Measurements from ENCODE around the gene GPRIN1. TPM values are rescaled to one million over a fixed set of nuclear protein-coding genes. Genes with fewer than 3 reads are reported as not detected.
A peak's percentile ranks its signal among the peaks of the same experiment; 100 is the strongest.

Gene GPRIN1
- total and polyA plus RNA-seq, 4 donors = 0.23 to 0.50 (median 0.30) TPM; not detected in 1

DNA sequence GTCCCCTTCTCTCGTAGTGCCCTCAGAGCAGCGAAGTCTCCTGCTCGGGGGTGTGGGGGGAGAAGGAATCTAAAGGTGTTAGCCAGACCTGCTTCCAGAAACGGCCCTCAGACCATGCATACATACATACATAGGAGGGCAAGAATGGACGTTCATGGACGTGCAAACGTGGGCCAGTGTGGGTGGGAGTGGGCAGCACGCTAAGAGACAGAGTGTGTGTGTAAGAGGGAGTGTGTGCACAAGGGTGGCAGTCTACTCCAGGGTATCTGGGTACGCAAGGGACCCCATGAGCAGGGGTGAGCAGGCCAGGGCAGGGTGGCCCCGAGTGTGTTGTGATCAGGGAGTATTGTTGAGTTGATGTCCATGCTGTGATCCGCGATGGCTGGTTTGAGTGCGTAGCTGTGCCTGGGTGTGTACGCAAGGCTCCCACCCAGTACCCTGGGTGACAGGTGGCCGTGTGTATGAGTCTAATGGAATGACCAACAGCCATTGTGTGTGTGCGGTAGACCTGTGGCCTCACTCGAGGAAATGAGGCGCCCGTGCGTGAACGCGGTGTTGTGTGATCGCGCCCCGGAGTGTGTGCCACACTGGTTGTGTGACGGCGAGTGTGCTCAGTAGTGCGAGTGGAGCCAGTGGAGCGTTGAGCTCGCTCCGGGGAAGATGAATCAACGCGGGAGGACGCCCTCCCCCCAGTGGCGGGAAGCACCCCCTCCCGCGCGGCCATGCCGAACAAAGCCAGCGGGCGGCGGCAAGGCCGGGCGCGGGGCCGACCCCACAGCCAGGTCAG lies 826 bp downstream of the GPRIN1 start:
- no peak overlapping the region for H3K27ac ChIP-seq (ENCODE audit: low read depth in 1 of 2, low read length in 2 of 2)

DNA sequence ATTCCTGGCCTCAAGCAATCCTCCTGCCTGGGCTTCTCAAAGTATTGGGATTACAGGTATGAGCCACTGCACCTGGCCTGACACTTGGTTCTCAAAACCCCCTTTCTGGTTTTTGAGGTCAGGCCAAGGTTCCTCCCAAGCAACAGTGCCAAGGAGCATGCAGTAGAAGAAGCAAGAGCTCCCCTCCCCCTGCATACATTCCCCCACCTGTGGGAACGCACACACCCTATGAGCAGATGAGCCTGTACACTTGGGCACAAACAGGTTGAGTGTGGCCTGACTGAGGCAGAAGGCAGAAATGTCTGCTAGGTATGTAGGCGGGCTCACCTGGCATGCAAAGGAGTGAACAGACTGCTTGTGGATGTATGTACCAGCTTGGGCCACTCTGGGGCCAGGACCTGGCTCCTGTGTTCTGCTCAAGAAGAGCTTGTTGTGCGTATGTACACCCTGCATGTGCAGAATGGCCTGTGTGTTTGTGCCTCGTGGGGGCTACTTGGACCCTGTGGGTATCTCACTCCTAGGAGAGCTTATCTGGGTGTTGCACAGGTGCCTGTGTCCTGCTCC lies 1.7 kb downstream of the GPRIN1 start:
- Histone ChIP-seq H3K4me1 (ENCODE audit: control insufficient read depth in 4 of 4, insufficient read depth in 4 of 4, low read length in 3 of 4) (peaks cover 0 to 9% (median 4%) of the 10 kb centered on the region in 4 donors), H3K27me3 (ENCODE audit: control insufficient read depth in 4 of 4, insufficient read depth in 4 of 4, low read length in 3 of 4) (no peaks in the 10 kb centered on the region), H3K9me3 (ENCODE audit: control insufficient read depth in 4 of 4, low read length in 3 of 4) (no peaks in the 10 kb centered on the region), H3K4me3 (ENCODE audit: low read depth in 1 of 3, low read length in 3 of 3) (no peak overlapping the region), H3K9ac (ENCODE audit: low read depth in 1 of 2, low read length in 2 of 2) (no peak overlapping the region), H3K27ac (ENCODE audit: low read depth in 1 of 2, low read length in 2 of 2) (no peak overlapping the region), H3K36me3 (ENCODE audit: control insufficient read depth in 4 of 4, insufficient read depth in 3 of 4, low read depth in 1 of 4, low read length in 3 of 4) (no peaks in the 10 kb centered on the region)
- 95% methylated on average over 4 of the region's 4 CpGs for WGBS
- no peak for DNase-seq (ENCODE audit: low spot score)
- no peak for TF ChIP-seq EGR1 (IDR thresholded peaks at IDR 0.05; ENCODE audit: low read depth in 2 of 2)
- TF ChIP-seq, protein P1, sequence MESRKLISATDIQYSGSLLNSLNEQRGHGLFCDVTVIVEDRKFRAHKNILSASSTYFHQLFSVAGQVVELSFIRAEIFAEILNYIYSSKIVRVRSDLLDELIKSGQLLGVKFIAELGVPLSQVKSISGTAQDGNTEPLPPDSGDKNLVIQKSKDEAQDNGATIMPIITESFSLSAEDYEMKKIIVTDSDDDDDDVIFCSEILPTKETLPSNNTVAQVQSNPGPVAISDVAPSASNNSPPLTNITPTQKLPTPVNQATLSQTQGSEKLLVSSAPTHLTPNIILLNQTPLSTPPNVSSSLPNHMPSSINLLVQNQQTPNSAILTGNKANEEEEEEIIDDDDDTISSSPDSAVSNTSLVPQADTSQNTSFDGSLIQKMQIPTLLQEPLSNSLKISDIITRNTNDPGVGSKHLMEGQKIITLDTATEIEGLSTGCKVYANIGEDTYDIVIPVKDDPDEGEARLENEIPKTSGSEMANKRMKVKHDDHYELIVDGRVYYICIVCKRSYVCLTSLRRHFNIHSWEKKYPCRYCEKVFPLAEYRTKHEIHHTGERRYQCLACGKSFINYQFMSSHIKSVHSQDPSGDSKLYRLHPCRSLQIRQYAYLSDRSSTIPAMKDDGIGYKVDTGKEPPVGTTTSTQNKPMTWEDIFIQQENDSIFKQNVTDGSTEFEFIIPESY (IDR thresholded peaks at IDR 0.05) = no peak

More for the DNA sequence above, 826 bp downstream of the GPRIN1 start:
- Histone ChIP-seq H3K9me3 (ENCODE audit: control insufficient read depth in 4 of 4, low read length in 3 of 4) (no peaks in the 10 kb centered on the region), H3K27me3 (ENCODE audit: control insufficient read depth in 4 of 4, insufficient read depth in 4 of 4, low read length in 3 of 4) (no peaks in the 10 kb centered on the region), H3K9ac (ENCODE audit: low read depth in 1 of 2, low read length in 2 of 2) (no peak overlapping the region), H3K36me3 (ENCODE audit: control insufficient read depth in 4 of 4, insufficient read depth in 3 of 4, low read depth in 1 of 4, low read length in 3 of 4) (no peaks in the 10 kb centered on the region), H3K4me1 (ENCODE audit: control insufficient read depth in 4 of 4, insufficient read depth in 4 of 4, low read length in 3 of 4) (peaks cover 0 to 9% (median 4%) of the 10 kb centered on the region in 4 donors), H3K4me3 (ENCODE audit: low read depth in 1 of 3, low read length in 3 of 3) (peak overlapping the region in 1 of 3 donors; percentile 71)
- 37% methylated on average over 46 of the region's 46 CpGs for WGBS
- DNase-seq (ENCODE audit: low spot score) = no peak
- TF ChIP-seq GABPA (IDR thresholded peaks at IDR 0.05 in 1 of 2, conservative IDR thresholded peaks at IDR 0.05 in 1 of 2) (no peak), YY1 (IDR thresholded peaks at IDR 0.05) (no peak)

DNA sequence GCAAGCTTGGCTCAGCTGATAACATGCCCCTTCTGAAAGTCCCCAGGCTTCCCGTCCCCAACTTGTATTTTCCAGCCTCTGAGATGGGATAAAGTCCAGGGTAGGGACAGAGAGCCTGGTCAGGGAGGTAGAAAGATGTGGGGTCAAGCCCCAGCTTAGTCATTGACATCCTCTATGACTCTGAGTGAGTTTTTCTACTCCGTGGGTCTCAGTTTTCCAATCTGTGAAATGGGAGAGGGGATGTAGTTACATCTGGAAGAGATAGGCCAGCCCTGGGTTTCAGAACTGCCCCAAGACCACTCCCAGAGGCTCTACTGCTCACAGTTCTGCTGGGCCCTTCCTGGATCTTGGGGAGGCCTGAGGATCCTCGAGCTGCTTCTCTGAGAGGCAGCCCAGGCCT lies 3.1 kb downstream of the GPRIN1 start:
- TF ChIP-seq GABPA (IDR thresholded peaks at IDR 0.05 in 1 of 2, conservative IDR thresholded peaks at IDR 0.05 in 1 of 2) (no peak), RAD21 (IDR thresholded peaks at IDR 0.05) (no peak), TAF1 (conservative IDR thresholded peaks at IDR 0.05) (no peak), FOXA1 (IDR thresholded peaks at IDR 0.05) (no peak), EGR1 (IDR thresholded peaks at IDR 0.05; ENCODE audit: low read depth in 2 of 2) (no peak), YY1 (IDR thresholded peaks at IDR 0.05) (no peak), HNF4G (IDR thresholded peaks at IDR 0.05) (no peak), SP1 (IDR thresholded peaks at IDR 0.05) (no peak), HNF4A (conservative IDR thresholded peaks at IDR 0.05) (no peak)
- TF ChIP-seq, protein P2, sequence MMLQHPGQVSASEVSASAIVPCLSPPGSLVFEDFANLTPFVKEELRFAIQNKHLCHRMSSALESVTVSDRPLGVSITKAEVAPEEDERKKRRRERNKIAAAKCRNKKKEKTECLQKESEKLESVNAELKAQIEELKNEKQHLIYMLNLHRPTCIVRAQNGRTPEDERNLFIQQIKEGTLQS (IDR thresholded peaks at IDR 0.05) = no peak
- TF ChIP-seq, protein P1 (IDR thresholded peaks at IDR 0.05) = no peak
- WGBS = 86% methylated on average over 3 of the region's 3 CpGs
- H3K4me1 ChIP-seq (ENCODE audit: control insufficient read depth in 4 of 4, insufficient read depth in 4 of 4, low read length in 3 of 4) = peaks cover 0 to 9% (median 4%) of the 10 kb centered on the region in 4 donors
- H3K9ac ChIP-seq (ENCODE audit: low read depth in 1 of 2, low read length in 2 of 2) = no peak overlapping the region
- H3K27ac ChIP-seq (ENCODE audit: low read depth in 1 of 2, low read length in 2 of 2) = no peak overlapping the region
- H3K36me3 ChIP-seq (ENCODE audit: control insufficient read depth in 4 of 4, insufficient read depth in 3 of 4, low read depth in 1 of 4, low read length in 3 of 4) = no peaks in the 10 kb centered on the region
- H3K27me3 ChIP-seq (ENCODE audit: control insufficient read depth in 4 of 4, insufficient read depth in 4 of 4, low read length in 3 of 4) = no peaks in the 10 kb centered on the region
- H3K4me3 ChIP-seq (ENCODE audit: low read depth in 1 of 3, low read length in 3 of 3) = no peak overlapping the region
- no peaks in the 10 kb centered on the region for H3K9me3 ChIP-seq (ENCODE audit: control insufficient read depth in 4 of 4, low read length in 3 of 4)
- no peak for DNase-seq (ENCODE audit: low spot score)

Measured in liver (tissue), 9 donors.